T-helper 1 cell treated with Interleukin-12 subunit alpha and Interleukin-12 subunit beta and Interleukin-4 antibody, amounts not matched to agents 30 ng/mL and 1 ng/mL, for 36 hours (primary cell): ENCODE measurements around the gene PDCD1LG2. TPM values are rescaled to one million over a fixed set of nuclear protein-coding genes. Genes with fewer than 3 reads are reported as not detected.
"Not testable (repeated sequence)": the region's sequence is repeated elsewhere in the genome, so short reads cannot be mapped to it uniquely, and the experiment has no call there.

Experiments
- intact Hi-C: fragments of 100-400 bp; cut with micrococcal nuclease; formaldehyde crosslinking; loops from one replicate; pipeline ENCODE4 v1.15.1; 2024
- total RNA-seq: library from RNA; stranded (reverse); gene quantifications from 2 replicates; pipeline ENCODE4 v1.2.3, GENCODE V29; 2022

PDCD1LG2 gene
- total RNA-seq = 10.5 and 11.4 TPM in 2 replicates

- intact Hi-C loops = loop anchor here (1.0 to 5.0 kb wide), 12 partner anchors 17 to 768 kb away; partner anchors contain the start of genes AK3 and CD274
These were observed at the start of gene PDCD1LG2 for GRCh38 chr9:5510360-5510931. TSS of gene PDCD1LG2 (plus strand) at chr9:5510531. CDS start at chr9:5522547, 12,016 bp downstream.

GRCh38 chr9:5464831-5465330, 45.5 kb upstream of the PDCD1LG2 start:
- intact Hi-C loops = not testable (repeated sequence)

GRCh38 chr9:5466005-5466404, 44.3 kb upstream of the PDCD1LG2 start:
- intact Hi-C loops = no loop called here

- intact Hi-C loops = no loop called here
These were observed 43.6 kb upstream of the PDCD1LG2 start for GRCh38 chr9:5466766-5467165.

GRCh38 chr9:5468850-5469249, 41.5 kb upstream of the PDCD1LG2 start:
- intact Hi-C loops = no loop called here

- intact Hi-C loops = no loop called here
These were observed 40.2 kb upstream of the PDCD1LG2 start for GRCh38 chr9:5470122-5470521.

GRCh38 chr9:5470816-5471215, 39.5 kb upstream of the PDCD1LG2 start:
- intact Hi-C loops = no loop called here

GRCh38 chr9:5475611-5476010, 34.7 kb upstream of the PDCD1LG2 start:
- intact Hi-C loops = not testable (repeated sequence)

GRCh38 chr9:5478206-5478605, 32.1 kb upstream of the PDCD1LG2 start:
- intact Hi-C loops = no loop called here

- intact Hi-C loops = no loop called here
These were observed 30.2 kb upstream of the PDCD1LG2 start for GRCh38 chr9:5479994-5480694.

GRCh38 chr9:5480919-5481318, 29.4 kb upstream of the PDCD1LG2 start:
- intact Hi-C loops = no loop called here

- intact Hi-C loops = no loop called here
These were observed 28.9 kb upstream of the PDCD1LG2 start for GRCh38 chr9:5481322-5482040.

GRCh38 chr9:5482194-5482593, 28.1 kb upstream of the PDCD1LG2 start:
- intact Hi-C loops = no loop called here

- intact Hi-C loops = no loop called here
These were observed 27.0 kb upstream of the PDCD1LG2 start for GRCh38 chr9:5483306-5483705.

GRCh38 chr9:5485378-5486085, 24.8 kb upstream of the PDCD1LG2 start:
- intact Hi-C loops = no loop called here

- intact Hi-C loops = no loop called here
These were observed 23.3 kb upstream of the PDCD1LG2 start for GRCh38 chr9:5486988-5487387.

- intact Hi-C loops = no loop called here
These were observed 21.9 kb upstream of the PDCD1LG2 start for GRCh38 chr9:5488221-5489008.

GRCh38 chr9:5489630-5490490, 20.5 kb upstream of the PDCD1LG2 start:
- intact Hi-C loops = no loop called here

GRCh38 chr9:5492965-5493678, 17.2 kb upstream of the PDCD1LG2 start:
- intact Hi-C loops = loop anchor here (1.0 to 2.0 kb wide), 2 partner anchors 17 to 34 kb away; partner anchors contain the start of gene PDCD1LG2
